IMR-90 (cell line): ENCODE measurements around the gene ZNF592. TPM values are rescaled to one million over a fixed set of nuclear protein-coding genes. Genes with fewer than 3 reads are reported as not detected.

Experiments
- ATAC-seq: fragments of 200-7000 bp; cut with Tn5 transposase; 2 replicates; pipeline ENCODE4 v1.9.1; 2020; ENCODE audit warnings: low read depth, mild to moderate bottlenecking, moderate library complexity
- BruUV-seq: library from RNA; stranded (reverse); fragments of 400-500 nt; replicated peaks from 2 replicates; lab custom pipeline; 2021; lab: Mats Ljungman, UMichigan
- CTCF ChIA-PET: fragments of 300-600 bp; formaldehyde crosslinking; extraction: SDS; loops from one replicate; lab custom pipeline; 2021; ENCODE audit warnings: antibody characterized with exemption; lab: Yijun Ruan, JAX
- POLR2A ChIA-PET: fragments of 300-600 bp; sonication (Branson Sonifier 250); formaldehyde crosslinking; loops from one replicate; lab custom pipeline; 2022; ENCODE audit warnings: antibody characterized with exemption; ENCODE audit not compliant: unreplicated experiment; lab: Charles Lee
- DNase-seq: peaks from one replicate; pipeline ENCODE4 v3.0.0; 2013
- H2AFZ ChIP-seq: replicated peaks from 2 replicates; pipeline ENCODE3; 2013; ENCODE audit warnings: low read length, mild to moderate bottlenecking; ENCODE audit not compliant: poor library complexity
- H2AK5ac ChIP-seq: 2 replicates; pipeline ENCODE4 v1.6.1; 2013; ENCODE audit warnings: low read depth, low read length, inconsistent platforms
- H2AK9ac ChIP-seq: replicated peaks from 2 replicates; pipeline ENCODE3; 2013; ENCODE audit warnings: mild to moderate bottlenecking, low read depth, low read length, moderate library complexity; ENCODE audit not compliant: poor library complexity
- H2BK120ac ChIP-seq: 2 replicates; pipeline ENCODE4 v1.6.1; 2013; ENCODE audit warnings: low read depth, low read length, inconsistent platforms
- H2BK15ac ChIP-seq: 3 replicates; pipeline ENCODE4 v1.6.1; 2013; ENCODE audit warnings: low read depth, low read length, inconsistent platforms
- H2BK20ac ChIP-seq: 2 replicates; pipeline ENCODE4 v1.6.1; 2013; ENCODE audit warnings: low read depth, mild to moderate bottlenecking, inconsistent platforms, low read length, moderate library complexity
- H2BK5ac ChIP-seq: 2 replicates; pipeline ENCODE4 v1.6.1; 2013; ENCODE audit warnings: mild to moderate bottlenecking, low read depth, low read length, inconsistent platforms; ENCODE audit not compliant: poor library complexity, severe bottlenecking
- H3K14ac ChIP-seq: replicated peaks from 2 replicates; pipeline ENCODE4 v1.6.1; 2013; ENCODE audit warnings: low read depth, low read length, inconsistent platforms
- H3K18ac ChIP-seq: 2 replicates; pipeline ENCODE4 v1.6.1; 2013; ENCODE audit warnings: low read depth, low read length, control low read depth
- H3K23ac ChIP-seq: 2 replicates; pipeline ENCODE4 v1.6.1; 2013; ENCODE audit warnings: low read depth, low read length, inconsistent platforms
- H3K27ac ChIP-seq: 2 replicates; pipeline ENCODE4 v1.5.1; 2013; ENCODE audit warnings: mild to moderate bottlenecking, control low read depth, low read length; ENCODE audit not compliant: insufficient read depth
- H3K27me3 ChIP-seq: 2 replicates; pipeline ENCODE4 v1.6.1; 2013; ENCODE audit warnings: low read length; ENCODE audit not compliant: control insufficient read depth, insufficient read depth
- H3K36me3 ChIP-seq: 2 replicates; pipeline ENCODE4 v1.6.1; 2013; ENCODE audit warnings: low read length, mixed read lengths; ENCODE audit not compliant: control insufficient read depth, insufficient read depth
- H3K4ac ChIP-seq: 2 replicates; pipeline ENCODE4 v1.6.1; 2013; ENCODE audit warnings: low read depth, low read length, inconsistent platforms
- H3K4me1 ChIP-seq: 2 replicates; pipeline ENCODE4 v1.6.1; 2013; ENCODE audit warnings: low read length, mixed read lengths; ENCODE audit not compliant: control insufficient read depth, insufficient read depth
- H3K4me2 ChIP-seq: 2 replicates; pipeline ENCODE4 v1.6.1; 2013; ENCODE audit warnings: low read depth, mild to moderate bottlenecking, control low read depth, low read length, moderate library complexity
- H3K4me3 ChIP-seq: 2 replicates; pipeline ENCODE4 v1.5.1; 2013; ENCODE audit warnings: low read depth, mild to moderate bottlenecking, control low read depth, low read length, moderate library complexity; ENCODE audit not compliant: insufficient read depth
- H3K56ac ChIP-seq: 2 replicates; pipeline ENCODE4 v1.6.1; 2013; ENCODE audit warnings: low read length, inconsistent platforms; ENCODE audit not compliant: insufficient read depth; ENCODE audit errors: extremely low read depth
- H3K79me1 ChIP-seq, 2 experiments: 2 replicates each; pipeline ENCODE4 v1.6.1; 2013; ENCODE audit warnings: low read length in 2 of 2, inconsistent platforms in 1 of 2, low read depth in 1 of 2
- H3K9ac ChIP-seq: 2 replicates; pipeline ENCODE4 v1.6.1; 2013; ENCODE audit warnings: low read depth, low read length, control low read depth
- H3K9me1 ChIP-seq: 2 replicates; pipeline ENCODE4 v1.6.1; 2013; ENCODE audit warnings: low read length, inconsistent platforms; ENCODE audit not compliant: insufficient read depth
- H3K9me3 ChIP-seq: 2 replicates; pipeline ENCODE4 v1.6.1; 2013; ENCODE audit warnings: low read length; ENCODE audit not compliant: control insufficient read depth, insufficient read depth
- H4K20me1 ChIP-seq: 2 replicates; pipeline ENCODE4 v1.6.1; 2013; ENCODE audit warnings: low read length, inconsistent platforms; ENCODE audit not compliant: insufficient read depth
- H4K5ac ChIP-seq: 2 replicates; pipeline ENCODE4 v1.6.1; 2013; ENCODE audit warnings: mild to moderate bottlenecking, low read depth, low read length, control low read depth
- H4K8ac ChIP-seq, 2 experiments: 2 replicates each; pipeline ENCODE4 v1.6.1; 2013; ENCODE audit warnings: low read depth in 2 of 2, low read length in 2 of 2, control low read depth in 1 of 2, inconsistent platforms in 1 of 2
- H4K91ac ChIP-seq: 2 replicates; pipeline ENCODE4 v1.6.1; 2013; ENCODE audit warnings: low read depth, low read length, inconsistent platforms; ENCODE audit not compliant: insufficient read depth
- BHLHE40 ChIP-seq: fragments of 150-350 bp; IDR thresholded peaks from 2 replicates; pipeline ENCODE4 v1.6.1; 2016; ENCODE audit warnings: mild to moderate bottlenecking, low read depth, low read length
- CEBPB ChIP-seq: IDR thresholded peaks from 2 replicates; pipeline ENCODE4 v1.6.1; 2012; ENCODE audit warnings: low read depth, low read length, improper control_type of control experiment
- FOS ChIP-seq: fragments of 150-350 bp; IDR thresholded peaks from 2 replicates; pipeline ENCODE4 v1.6.1; 2016; ENCODE audit warnings: low read depth, low read length
- MAFK ChIP-seq: IDR thresholded peaks from 2 replicates; pipeline ENCODE4 v1.6.1; 2012; ENCODE audit warnings: low read depth, low read length, improper control_type of control experiment
- MXI1 ChIP-seq: IDR thresholded peaks from 2 replicates; pipeline ENCODE4 v1.6.1; 2012; ENCODE audit warnings: low read depth, mild to moderate bottlenecking, low read length, moderate library complexity, borderline replicate concordance
- NFE2L2 ChIP-seq: fragments of 150-350 bp; IDR thresholded peaks from 2 replicates; pipeline ENCODE4 v1.6.1; 2016; ENCODE audit warnings: low read depth, mild to moderate bottlenecking, low read length
- POLR2A ChIP-seq: IDR thresholded peaks from 2 replicates; pipeline ENCODE4 v1.6.1; 2012; ENCODE audit warnings: mild to moderate bottlenecking, low read depth, low read length
- RCOR1 ChIP-seq: IDR thresholded peaks from 2 replicates; pipeline ENCODE4 v1.6.1; 2012; ENCODE audit warnings: mild to moderate bottlenecking, low read length, improper control_type of control experiment; ENCODE audit not compliant: insufficient replicate concordance
- RFX5 ChIP-seq: IDR thresholded peaks from 2 replicates; pipeline ENCODE4 v1.8.0; 2012; ENCODE audit warnings: low read depth, mild to moderate bottlenecking, low read length, moderate library complexity
- WGBS, 2 experiments: methylation state at CpG; one replicate each; pipeline versions ENCODE4 v1.1.5 to v1.1.7; 2013; ENCODE audit warnings: missing lambda C conversion rate in 2 of 2; ENCODE audit not compliant: insufficient read length in 1 of 2; ENCODE audit errors: extremely low coverage in 2 of 2; 5-methylcytosine and 5-hydroxymethylcytosine counted together
- dilution Hi-C: fragments of 300-500 bp; cut with HindIII; formaldehyde crosslinking; loops from one replicate; pipeline ENCODE4 v1.14.3; 2018; ENCODE audit warnings: low sequenced_read_pairs; ENCODE audit not compliant: unreplicated experiment
- in situ Hi-C: fragments of 300-500 bp; cut with MboI; formaldehyde crosslinking; loops from 3 replicates; pipeline ENCODE4 v1.14.3; 2019; ENCODE audit warnings: low sequenced_read_pairs, inconsistent platforms, mixed read lengths
- intact Hi-C: fragments of 100-400 bp; cut with micrococcal nuclease; formaldehyde crosslinking; loops from 2 replicates; pipeline ENCODE4 v1.10.0; 2022
- polyA plus RNA-seq, 3 experiments: library from polyadenylated mRNA; depleted of rRNA; stranded (reverse); fragments of >200 nt; gene quantifications; 2 replicates each; pipeline ENCODE4 v1.2.3, GENCODE V29; 2012; ENCODE audit warnings: low replicate concordance in 1 of 3
- total RNA-seq: library from RNA; depleted of rRNA; stranded (reverse); fragments of >200 nt; gene quantifications from 2 replicates; pipeline ENCODE4 v1.2.3, GENCODE V29; 2012
- TF ChIP-seq, protein P1 (sequence below): fragments of 150-350 bp; IDR thresholded peaks from 2 replicates; pipeline ENCODE4 v1.6.1; 2017; ENCODE audit warnings: mild to moderate bottlenecking, antibody characterized with exemption, low read length, low read depth
- TF ChIP-seq, protein P2 (sequence below): conservative IDR thresholded peaks from 2 replicates; pipeline ENCODE4 v1.5.1; 2012; ENCODE audit warnings: mild to moderate bottlenecking, low read depth, low read length, improper control_type of control experiment

ZNF592 gene
- total and polyA plus RNA-seq, 2 of the 4 experiments (the other 2 are of a cell fraction): 4.3 to 10.2 TPM

DNA sequence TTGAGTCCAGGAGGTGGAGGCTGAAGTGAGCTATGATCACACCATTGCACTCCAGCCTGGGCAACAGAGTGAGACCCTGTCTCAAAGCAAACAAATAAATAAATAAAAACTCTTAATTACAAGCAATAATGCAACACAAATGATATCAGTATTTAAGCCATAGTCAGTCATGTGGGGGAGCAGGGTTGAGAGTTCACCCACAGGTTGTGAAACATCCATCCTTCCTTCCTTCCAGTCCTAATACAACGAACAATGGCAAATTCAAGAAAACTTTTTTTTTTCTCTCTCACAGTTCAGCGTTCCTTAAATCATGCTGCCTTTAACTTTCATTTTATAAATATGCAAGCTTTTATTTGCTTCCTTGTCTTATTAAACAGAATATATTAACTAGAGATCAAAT is 24.1 kb downstream of the ZNF592 start:
- Histone ChIP-seq H3K27me3 (no peaks in the 10 kb centered on the region), H4K20me1 (peaks cover 33% of the 10 kb centered on the region), H3K36me3 (peaks cover 19% of the 10 kb centered on the region), H3K56ac (no peak overlapping the region), H2BK5ac (no peak overlapping the region), H3K23ac (no peak overlapping the region), H3K9ac (no peak overlapping the region), H4K91ac (no peak overlapping the region), H3K9me1 (peaks cover 12% of the 10 kb centered on the region; the same call in 1 of the 2 replicates), H3K4me2 (no peak overlapping the region), H2AK9ac (no peak overlapping the region), H3K27ac (no peak overlapping the region), H2BK15ac (no peak overlapping the region), H2BK20ac (no peak overlapping the region), H4K5ac (no peak overlapping the region), H3K14ac (no peak overlapping the region), H3K4me1 (no peaks in the 10 kb centered on the region), H3K18ac (no peak overlapping the region), H3K4ac (no peak overlapping the region), H2AK5ac (no peak overlapping the region), H2AFZ (no peak overlapping the region), H2BK120ac (no peak overlapping the region), H3K4me3 (no peak overlapping the region), H3K9me3 (no peaks in the 10 kb centered on the region), H3K79me1 (peaks cover 37 to 67% of the 10 kb centered on the region in 2 experiments), H4K8ac (no peak overlapping the region)
- ChIA-PET CTCF (no interaction called here), POLR2A (no interaction called here)
- intact Hi-C loops: no loop called here
- ATAC-seq: no peak
- no peak for DNase-seq
- TF ChIP-seq, protein P1, sequence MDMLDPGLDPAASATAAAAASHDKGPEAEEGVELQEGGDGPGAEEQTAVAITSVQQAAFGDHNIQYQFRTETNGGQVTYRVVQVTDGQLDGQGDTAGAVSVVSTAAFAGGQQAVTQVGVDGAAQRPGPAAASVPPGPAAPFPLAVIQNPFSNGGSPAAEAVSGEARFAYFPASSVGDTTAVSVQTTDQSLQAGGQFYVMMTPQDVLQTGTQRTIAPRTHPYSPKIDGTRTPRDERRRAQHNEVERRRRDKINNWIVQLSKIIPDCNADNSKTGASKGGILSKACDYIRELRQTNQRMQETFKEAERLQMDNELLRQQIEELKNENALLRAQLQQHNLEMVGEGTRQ: no peak
- no peak for TF ChIP-seq RFX5
- TF ChIP-seq RCOR1: no peak
- TF ChIP-seq, protein P2, sequence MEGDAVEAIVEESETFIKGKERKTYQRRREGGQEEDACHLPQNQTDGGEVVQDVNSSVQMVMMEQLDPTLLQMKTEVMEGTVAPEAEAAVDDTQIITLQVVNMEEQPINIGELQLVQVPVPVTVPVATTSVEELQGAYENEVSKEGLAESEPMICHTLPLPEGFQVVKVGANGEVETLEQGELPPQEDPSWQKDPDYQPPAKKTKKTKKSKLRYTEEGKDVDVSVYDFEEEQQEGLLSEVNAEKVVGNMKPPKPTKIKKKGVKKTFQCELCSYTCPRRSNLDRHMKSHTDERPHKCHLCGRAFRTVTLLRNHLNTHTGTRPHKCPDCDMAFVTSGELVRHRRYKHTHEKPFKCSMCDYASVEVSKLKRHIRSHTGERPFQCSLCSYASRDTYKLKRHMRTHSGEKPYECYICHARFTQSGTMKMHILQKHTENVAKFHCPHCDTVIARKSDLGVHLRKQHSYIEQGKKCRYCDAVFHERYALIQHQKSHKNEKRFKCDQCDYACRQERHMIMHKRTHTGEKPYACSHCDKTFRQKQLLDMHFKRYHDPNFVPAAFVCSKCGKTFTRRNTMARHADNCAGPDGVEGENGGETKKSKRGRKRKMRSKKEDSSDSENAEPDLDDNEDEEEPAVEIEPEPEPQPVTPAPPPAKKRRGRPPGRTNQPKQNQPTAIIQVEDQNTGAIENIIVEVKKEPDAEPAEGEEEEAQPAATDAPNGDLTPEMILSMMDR: no peak
- TF ChIP-seq FOS: no peak
- TF ChIP-seq NFE2L2: no peak
- TF ChIP-seq CEBPB: no peak
- TF ChIP-seq MAFK: no peak
- no peak for TF ChIP-seq MXI1
- no peak for TF ChIP-seq POLR2A
- TF ChIP-seq BHLHE40: no peak
- BruUV-seq: no TSS peak
- dilution Hi-C loops: no loop called here
- in situ Hi-C loops: no loop called here
- no CpG with 5 or more reads among the region's 2 CpGs for WGBS, 2 experiments
